Measurements from ENCODE around the gene CD9.

CD9 gene

GRCh38 chr12:6193853-6194815, 6.1 kb upstream of the CD9 start:
- no peak overlapping the region for H3K4me3 ChIP-seq (ENCODE audit: low read depth, low read length)
- peak; percentile 47 for DNase-seq (ENCODE audit: low read depth)
- no peak for TF ChIP-seq MYC (IDR thresholded peaks at IDR 0.05; ENCODE audit: low read depth, low read length)
- TF ChIP-seq CTCF (IDR thresholded peaks at IDR 0.05; ENCODE audit: low read depth, low read length) = no peak
- TF ChIP-seq, protein P1, sequence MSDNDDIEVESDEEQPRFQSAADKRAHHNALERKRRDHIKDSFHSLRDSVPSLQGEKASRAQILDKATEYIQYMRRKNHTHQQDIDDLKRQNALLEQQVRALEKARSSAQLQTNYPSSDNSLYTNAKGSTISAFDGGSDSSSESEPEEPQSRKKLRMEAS (IDR thresholded peaks at IDR 0.05; ENCODE audit: low read depth, low read length) = no peak

- peak; percentile 62 for DNase-seq (ENCODE audit: low read depth)
- no peak for TF ChIP-seq MYC (IDR thresholded peaks at IDR 0.05; ENCODE audit: low read depth, low read length)
- TF ChIP-seq CTCF (IDR thresholded peaks at IDR 0.05; ENCODE audit: low read depth, low read length) = peak; percentile 82
- TF ChIP-seq, protein P1 (IDR thresholded peaks at IDR 0.05; ENCODE audit: low read depth, low read length) = no peak
- TF ChIP-seq POLR2A (IDR thresholded peaks at IDR 0.05; ENCODE audit: extremely low read depth, insufficient read length) = no peak
- no peak overlapping the region for H3K4me3 ChIP-seq (ENCODE audit: low read depth, low read length)
Measured at GRCh38 chr12:6195665-6196535, 4.3 kb upstream of the CD9 start.

DNA sequence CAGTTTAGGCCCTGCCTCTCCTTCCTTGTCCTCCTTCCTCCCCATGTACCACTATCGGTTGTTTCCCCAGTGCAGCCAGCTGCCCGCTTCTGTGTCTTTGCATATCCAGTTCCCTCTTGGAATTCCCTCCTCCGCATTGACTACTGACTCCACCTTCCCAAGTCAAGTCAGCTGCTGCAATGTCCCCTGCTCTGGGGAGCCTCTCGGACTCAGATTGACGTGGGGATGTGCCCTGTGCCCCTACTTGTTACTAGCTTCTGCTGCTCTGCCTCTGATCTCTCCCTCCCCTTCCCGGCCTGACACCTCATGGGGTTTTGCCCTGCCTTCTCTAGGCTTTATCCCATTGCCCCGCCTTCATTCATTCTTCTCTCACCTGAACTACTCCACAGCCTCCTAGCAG, 2.1 kb upstream of the CD9 start:
- DNase-seq (ENCODE audit: low read depth) = no peak
- no peak overlapping the region for H3K4me3 ChIP-seq (ENCODE audit: low read depth, low read length)
- TF ChIP-seq POLR2A (IDR thresholded peaks at IDR 0.05; ENCODE audit: extremely low read depth, insufficient read length) (no peak), MYC (IDR thresholded peaks at IDR 0.05; ENCODE audit: low read depth, low read length) (no peak), CTCF (IDR thresholded peaks at IDR 0.05; ENCODE audit: low read depth, low read length) (no peak)
- TF ChIP-seq, protein P1 (IDR thresholded peaks at IDR 0.05; ENCODE audit: low read depth, low read length) = no peak

GRCh38 chr12:6198556-6198955, 1.6 kb upstream of the CD9 start:
- DNase-seq (ENCODE audit: low read depth) = no peak
- TF ChIP-seq, protein P1 (IDR thresholded peaks at IDR 0.05; ENCODE audit: low read depth, low read length) = no peak
- TF ChIP-seq POLR2A (IDR thresholded peaks at IDR 0.05; ENCODE audit: extremely low read depth, insufficient read length) (no peak), CTCF (IDR thresholded peaks at IDR 0.05; ENCODE audit: low read depth, low read length) (no peak), MYC (IDR thresholded peaks at IDR 0.05; ENCODE audit: low read depth, low read length) (no peak)
- no peak overlapping the region for H3K4me3 ChIP-seq (ENCODE audit: low read depth, low read length)

DNA sequence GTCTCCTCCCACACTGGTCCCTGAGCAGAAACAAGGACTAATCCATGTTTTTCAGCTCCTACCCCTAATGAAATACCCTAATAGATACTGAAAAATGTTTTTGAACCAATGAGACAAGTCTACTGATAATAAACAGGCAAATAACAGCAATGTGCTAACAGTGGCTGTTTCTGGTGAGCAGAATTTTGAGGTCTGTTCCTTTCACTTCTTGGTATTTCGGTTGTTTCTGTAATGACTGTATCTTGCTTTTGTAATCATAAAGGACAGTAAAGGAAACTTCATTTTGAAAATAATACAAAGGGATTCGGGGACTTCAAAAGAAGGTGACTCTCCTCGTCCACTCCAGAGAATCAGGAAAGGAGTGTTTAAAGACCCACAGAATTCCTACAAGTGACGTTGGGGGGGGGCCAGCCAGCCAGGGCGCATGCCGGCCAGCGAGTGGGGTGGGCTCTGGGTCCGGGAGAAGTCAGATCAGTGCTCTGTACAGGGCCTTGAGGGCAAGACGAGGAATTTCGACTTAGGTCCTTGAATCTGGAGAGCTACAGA, 1.1 kb upstream of the CD9 start:
- TF ChIP-seq, protein P1 (IDR thresholded peaks at IDR 0.05; ENCODE audit: low read depth, low read length) = no peak
- no peak for TF ChIP-seq CTCF (IDR thresholded peaks at IDR 0.05; ENCODE audit: low read depth, low read length)
- H3K4me3 ChIP-seq (ENCODE audit: low read depth, low read length) = no peak overlapping the region
- no peak for DNase-seq (ENCODE audit: low read depth)
